Activated CD4-positive, alpha-beta T cell treated with anti-CD3 and anti-CD28 coated beads for 4 hours (primary cell): ENCODE data around the gene SLC39A9.

Experiments
- DNase-seq, 2 donors: peaks; one replicate each; pipeline ENCODE4 v3.0.0-alpha.2; 2020

Gene SLC39A9

GRCh38 chr14:69505338-69506240, 107.1 kb downstream of the SLC39A9 start:
- no peak for DNase-seq

- DNase-seq, result no peak
These were observed 107.7 kb downstream of the SLC39A9 start for GRCh38 chr14:69506241-69506595.
